Activated naive CD4-positive, alpha-beta T cell treated with anti-CD3 and anti-CD28 coated beads, Interleukin-2, amount 50 U/mL, for 16 hours (primary cell): Measurements from ENCODE around the gene DNAJC16.

Source experiments
- DNase-seq: peaks from one replicate; pipeline ENCODE4 v3.0.0-alpha.2; 2020

The DNAJC16 gene

DNA sequence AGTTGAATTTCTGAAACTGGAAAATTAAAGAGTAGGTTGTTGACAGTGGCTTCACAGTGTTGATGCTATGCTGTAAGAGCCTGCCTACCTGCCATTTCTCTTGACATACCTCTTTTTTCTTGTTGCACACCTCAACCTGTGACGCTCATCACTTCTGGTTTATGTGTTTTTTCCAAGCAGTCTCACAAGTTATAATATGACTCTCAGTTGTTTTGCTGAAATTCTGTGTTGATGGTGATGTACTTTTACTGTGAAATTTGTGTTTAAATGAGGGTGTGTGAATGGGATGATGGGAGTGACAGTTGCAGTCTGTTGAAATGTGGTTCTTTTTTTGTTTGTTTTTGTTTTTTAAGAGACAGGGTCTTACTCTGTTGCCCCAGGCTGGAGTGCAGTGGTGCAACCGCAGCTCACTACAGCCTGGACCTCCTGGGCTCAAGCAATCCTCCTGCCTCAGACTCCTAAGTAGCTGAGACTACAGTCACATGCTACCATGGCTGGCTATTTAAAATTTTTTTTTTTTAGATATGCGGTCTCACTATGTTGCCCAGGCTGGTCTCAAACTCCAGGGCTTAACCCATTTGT is 97.6 kb downstream of the DNAJC16 start:
- no peak for DNase-seq

DNA sequence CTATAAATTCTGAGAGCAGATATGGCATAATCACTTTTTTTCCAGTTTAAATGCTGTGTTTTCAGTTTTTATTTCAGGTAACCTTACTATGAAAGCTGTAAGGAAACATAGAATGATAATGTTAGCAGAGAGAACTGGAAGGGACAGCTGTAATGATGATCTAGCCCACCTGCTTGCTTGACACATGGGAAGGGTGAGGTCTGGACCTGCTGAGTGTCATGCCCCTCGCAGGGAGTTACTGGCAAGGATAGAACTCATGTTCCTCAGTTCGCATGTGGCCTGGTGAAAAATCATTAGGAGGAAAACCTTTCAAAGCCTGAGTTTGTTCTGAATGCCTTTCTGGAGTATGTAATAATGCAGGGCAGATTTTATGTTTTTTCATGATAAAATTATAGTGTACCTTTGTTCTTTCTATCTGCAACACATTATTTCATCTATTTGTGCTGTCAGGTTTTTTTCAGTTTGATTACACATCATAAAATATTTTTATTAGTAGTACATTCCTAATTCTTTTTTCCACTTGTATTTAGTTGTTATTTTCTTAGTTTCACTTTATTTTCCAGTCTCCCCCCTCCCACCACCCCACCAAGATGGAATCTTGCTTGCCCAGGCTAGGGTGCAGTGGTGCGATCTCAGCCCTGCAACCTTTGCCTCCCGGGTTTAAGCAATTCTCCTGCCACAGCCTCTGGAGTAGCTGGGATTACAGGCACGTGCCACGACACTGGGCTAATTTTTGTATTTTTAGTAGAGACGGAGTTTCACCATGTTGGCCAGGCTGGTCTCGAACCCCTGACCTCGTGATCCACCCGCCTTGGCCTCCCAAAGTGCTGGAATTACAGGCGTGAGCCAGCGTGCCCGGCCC is 98.6 kb downstream of the DNAJC16 start:
- no peak for DNase-seq
